ENCODE data around the gene LRP1-AS.

The LRP1-AS gene

GRCh38 chr12:57180321-57180989 is 33.0 kb upstream of the LRP1-AS start:
- DNase-seq (ENCODE audit: low read depth) = no peak

DNA sequence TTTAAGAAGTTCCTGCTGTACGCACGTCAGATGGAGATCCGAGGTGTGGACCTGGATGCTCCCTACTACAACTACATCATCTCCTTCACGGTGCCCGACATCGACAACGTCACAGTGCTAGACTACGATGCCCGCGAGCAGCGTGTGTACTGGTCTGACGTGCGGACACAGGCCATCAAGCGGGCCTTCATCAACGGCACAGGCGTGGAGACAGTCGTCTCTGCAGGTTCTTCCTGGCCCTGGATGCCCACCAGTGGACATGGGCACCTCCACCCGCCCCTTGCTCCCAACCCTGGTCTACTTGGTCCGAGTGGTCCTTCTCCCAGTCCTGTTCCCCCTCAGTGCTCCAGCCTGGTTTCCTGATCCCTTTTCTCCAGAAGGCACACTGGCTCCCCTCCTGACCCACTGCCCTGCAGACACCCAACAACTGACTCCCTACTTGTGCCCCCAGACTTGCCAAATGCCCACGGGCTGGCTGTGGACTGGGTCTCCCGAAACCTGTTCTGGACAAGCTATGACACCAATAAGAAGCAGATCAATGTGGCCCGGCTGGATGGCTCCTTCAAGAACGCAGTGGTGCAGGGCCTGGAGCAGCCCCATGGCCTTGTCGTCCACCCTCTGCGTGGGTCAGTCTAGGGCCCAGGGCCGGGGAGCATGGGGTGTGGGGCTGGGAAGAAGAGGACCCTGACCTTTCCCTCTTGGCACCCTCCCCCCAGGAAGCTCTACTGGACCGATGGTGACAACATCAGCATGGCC is 32.1 kb upstream of the LRP1-AS start:
- DNase-seq (ENCODE audit: low read depth) = no peak

DNA sequence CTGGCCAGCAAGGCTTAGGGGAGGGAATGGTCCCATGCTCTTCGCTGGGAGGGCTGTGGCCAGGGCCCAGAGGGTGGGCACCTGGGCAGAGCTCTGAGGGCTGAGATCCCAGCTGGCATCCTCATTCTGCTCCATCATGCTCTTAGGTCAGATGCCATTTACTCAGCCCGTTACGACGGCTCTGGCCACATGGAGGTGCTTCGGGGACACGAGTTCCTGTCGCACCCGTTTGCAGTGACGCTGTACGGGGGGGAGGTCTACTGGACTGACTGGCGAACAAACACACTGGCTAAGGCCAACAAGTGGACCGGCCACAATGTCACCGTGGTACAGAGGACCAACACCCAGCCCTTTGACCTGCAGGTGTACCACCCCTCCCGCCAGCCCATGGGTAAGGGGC is 30.8 kb upstream of the LRP1-AS start:
- no peak for DNase-seq (ENCODE audit: low read depth)

DNA sequence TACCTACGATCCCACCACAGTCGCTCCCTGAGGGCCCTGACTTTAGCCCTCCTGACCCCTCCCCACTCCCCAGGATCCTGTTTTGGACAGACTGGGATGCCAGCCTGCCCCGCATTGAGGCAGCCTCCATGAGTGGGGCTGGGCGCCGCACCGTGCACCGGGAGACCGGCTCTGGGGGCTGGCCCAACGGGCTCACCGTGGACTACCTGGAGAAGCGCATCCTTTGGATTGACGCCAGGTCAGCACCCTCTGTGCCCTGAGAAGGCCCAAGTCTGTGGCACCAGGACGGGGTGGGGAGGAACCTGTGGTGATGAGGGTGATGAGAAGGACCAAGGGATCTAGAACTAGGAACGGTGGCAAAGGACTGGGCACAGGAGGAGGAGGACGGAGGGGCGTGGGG is 29.9 kb upstream of the LRP1-AS start:
- no peak for DNase-seq (ENCODE audit: low read depth)

- DNase-seq (ENCODE audit: low read depth) = no peak
Measured at GRCh38 chr12:57176846-57177245, 29.4 kb upstream of the LRP1-AS start.

DNA sequence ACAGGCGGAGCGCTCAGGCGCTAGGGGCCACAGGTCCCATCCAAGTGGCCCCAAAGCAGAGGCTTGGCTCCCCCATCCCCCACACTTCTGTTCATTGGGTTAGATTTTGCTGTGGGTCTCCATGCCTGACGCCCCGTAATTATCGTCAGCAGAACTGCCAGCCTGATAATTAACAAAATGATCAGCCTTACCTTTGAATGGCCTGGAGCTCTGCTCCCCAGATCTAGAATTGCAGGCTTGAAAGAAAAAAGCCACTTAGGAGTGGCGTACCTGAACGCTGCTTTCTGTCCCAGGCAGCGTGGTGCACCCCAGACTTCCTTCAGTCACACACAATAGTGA is 28.7 kb upstream of the LRP1-AS start:
- DNase-seq (ENCODE audit: low read depth) = no peak

DNA sequence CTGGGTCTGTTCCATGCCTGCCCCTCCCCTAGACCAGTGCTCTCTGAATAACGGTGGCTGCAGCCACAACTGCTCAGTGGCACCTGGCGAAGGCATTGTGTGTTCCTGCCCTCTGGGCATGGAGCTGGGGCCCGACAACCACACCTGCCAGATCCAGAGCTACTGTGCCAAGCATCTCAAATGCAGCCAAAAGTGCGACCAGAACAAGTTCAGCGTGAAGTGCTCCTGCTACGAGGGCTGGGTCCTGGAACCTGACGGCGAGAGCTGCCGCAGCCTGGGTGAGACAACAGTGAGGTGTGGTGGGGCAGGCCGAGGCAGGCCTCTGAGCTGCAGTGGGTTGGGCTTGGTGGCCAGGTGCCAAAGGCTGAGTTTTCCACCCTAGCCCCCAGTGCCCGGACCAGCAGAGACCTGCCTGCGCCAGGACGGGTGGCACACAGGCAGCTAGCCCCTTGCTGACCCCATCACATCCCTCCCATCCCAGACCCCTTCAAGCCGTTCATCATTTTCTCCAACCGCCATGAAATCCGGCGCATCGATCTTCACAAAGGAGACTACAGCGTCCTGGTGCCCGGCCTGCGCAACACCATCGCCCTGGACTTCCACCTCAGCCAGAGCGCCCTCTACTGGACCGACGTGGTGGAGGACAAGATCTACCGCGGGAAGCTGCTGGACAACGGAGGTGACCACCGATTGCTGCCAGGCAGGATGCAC is 28.2 kb upstream of the LRP1-AS start:
- DNase-seq (ENCODE audit: low read depth) = no peak

GRCh38 chr12:57173683-57174082 is 26.3 kb upstream of the LRP1-AS start:
- DNase-seq (ENCODE audit: low read depth) = no peak

DNA sequence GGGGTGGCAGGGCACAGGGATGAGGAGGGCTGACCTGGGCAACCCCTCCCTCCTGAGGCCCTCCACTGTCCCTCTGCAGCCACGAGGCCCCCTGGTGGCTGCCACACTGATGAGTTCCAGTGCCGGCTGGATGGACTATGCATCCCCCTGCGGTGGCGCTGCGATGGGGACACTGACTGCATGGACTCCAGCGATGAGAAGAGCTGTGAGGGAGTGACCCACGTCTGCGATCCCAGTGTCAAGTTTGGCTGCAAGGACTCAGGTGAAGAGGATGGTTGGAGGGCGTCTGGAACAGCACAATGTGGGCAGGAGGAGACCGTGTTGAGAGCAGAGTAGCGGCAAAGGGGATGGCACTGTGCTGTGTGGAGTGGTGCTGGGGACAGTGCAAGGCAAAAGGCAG is 25.7 kb upstream of the LRP1-AS start:
- DNase-seq (ENCODE audit: low read depth) = no peak

DNA sequence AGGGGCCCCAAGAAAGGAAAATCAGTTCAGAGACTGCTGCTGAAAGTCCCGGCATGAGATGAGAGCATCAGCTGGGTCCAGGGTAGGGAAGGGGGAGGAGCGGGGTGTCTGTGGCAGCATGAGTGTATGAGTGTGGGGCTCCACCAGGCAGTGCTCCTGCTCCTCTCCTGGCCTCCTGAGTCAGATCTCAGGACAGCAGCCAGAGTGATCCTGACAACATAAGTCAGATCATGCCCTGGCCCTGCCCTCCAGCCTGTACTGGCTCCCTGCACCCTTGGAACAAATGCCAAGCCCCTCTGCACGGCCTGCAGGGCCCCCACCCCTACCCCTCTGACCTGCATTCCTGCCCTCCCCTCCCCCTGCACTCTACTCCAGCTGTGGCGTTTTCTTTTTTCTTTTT is 24.2 kb upstream of the LRP1-AS start:
- DNase-seq (ENCODE audit: low read depth) = no peak

- DNase-seq (ENCODE audit: low read depth) = no peak
Measured at GRCh38 chr12:57170927-57171326, 23.5 kb upstream of the LRP1-AS start.

DNA sequence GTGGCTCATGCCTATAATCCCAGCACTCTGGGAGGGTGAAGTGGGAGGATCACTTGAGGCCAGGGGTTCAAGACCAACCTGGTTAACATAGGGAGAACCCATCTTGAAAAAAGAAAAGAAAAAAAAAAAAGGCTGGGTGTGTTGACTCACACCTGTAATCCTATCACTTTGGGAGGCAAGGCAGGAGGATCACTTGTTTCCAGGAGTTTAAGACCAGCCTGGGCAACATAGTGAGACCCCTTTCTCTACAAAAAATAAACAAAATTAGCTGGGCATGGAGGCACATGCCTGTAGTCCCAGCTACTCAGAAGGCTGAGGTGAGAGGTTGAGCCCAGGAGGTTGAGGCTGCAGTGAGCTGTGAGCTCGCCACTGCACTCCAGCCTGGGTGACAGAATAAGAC is 23.0 kb upstream of the LRP1-AS start:
- no peak for DNase-seq (ENCODE audit: low read depth)

- DNase-seq (ENCODE audit: low read depth) = no peak
Measured at GRCh38 chr12:57169969-57170368, 22.6 kb upstream of the LRP1-AS start.

DNA sequence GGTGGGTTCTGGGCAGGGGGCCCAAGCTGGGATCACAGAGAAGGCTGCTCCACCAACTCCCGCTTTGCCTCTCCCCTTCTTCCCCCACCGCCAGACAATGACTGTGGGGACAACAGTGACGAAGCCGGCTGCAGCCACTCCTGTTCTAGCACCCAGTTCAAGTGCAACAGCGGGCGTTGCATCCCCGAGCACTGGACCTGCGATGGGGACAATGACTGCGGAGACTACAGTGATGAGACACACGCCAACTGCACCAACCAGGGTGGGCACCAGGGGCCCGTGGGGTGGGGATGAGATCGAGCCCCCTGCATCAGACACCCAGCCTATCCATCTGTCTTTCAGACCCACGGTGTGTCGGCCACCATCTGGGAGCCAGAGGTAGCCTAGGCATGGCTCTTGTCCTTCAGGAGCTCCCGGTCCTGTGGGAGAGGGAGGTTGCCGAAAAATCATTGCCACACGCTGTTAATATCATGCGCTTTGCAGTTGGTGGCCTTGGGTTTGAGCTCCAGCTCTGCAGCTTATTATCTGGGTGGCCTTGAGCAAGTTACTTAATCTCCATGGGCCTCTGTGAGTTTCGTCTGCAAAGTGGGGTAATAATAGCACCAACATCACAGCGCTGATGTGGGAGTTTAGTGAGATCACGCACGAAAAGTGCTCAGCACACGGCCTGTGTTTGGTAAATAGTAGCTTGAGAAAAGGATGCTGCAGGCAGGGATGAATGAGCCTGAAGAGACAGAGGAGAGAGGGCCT is 21.8 kb upstream of the LRP1-AS start:
- DNase-seq (ENCODE audit: low read depth) = no peak

GRCh38 chr12:57168058-57168457 is 20.6 kb upstream of the LRP1-AS start:
- DNase-seq (ENCODE audit: low read depth) = no peak

DNA sequence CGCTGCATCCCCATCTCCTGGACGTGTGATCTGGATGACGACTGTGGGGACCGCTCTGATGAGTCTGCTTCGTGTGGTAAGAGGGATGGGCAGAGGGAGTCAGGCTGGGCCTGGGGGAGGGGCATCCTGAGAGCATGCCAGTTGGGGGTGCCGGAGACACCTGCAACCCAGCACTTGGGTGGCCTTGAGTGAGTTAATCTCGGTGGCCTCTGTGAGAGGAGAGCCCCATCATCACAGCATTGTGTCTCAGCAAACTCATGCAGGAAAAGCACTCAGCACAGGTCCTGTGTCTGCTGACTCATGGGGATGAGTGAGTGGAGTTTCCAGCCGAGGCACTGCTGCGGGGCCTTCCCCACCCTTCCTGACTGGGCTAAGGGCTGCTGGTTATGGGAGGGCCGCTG is 19.6 kb upstream of the LRP1-AS start:
- DNase-seq (ENCODE audit: low read depth) = no peak

- DNase-seq (ENCODE audit: low read depth) = no peak
Measured at GRCh38 chr12:57165741-57166140, 18.3 kb upstream of the LRP1-AS start.

DNA sequence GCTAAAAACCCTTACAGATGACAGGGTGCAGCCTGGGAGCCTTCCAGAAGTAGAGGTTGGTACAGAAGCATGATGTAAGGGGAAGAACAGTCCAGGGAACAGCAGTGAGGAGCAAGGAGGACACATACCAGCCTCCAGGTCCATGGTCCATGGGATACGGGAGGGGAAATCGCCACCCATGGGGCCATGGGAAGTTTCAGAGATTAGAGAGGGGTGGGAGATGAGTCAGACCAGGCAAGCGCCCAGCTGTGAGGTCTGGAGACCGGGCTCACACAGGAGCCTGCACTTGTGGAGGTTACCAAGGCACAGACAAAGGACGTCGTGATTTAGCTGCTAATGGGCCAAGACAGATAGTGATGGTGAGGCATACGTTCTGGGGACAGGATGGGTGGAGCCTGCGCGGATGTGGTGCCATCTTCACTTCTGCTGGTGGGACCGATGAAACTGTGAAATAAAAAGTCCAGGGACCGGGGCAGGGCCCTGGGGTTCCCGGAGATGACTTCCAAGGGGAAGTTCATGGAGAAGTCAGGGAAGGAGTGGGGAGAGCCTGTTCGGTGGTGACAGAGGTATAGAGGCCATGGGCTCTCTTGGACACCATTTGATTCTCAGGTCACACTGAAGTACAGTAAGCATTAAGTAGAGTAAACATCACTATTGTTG is 17.7 kb upstream of the LRP1-AS start:
- DNase-seq (ENCODE audit: low read depth) = no peak

GRCh38 chr12:57164454-57164853 is 17.0 kb upstream of the LRP1-AS start:
- DNase-seq (ENCODE audit: low read depth) = no peak

- no peak for DNase-seq (ENCODE audit: low read depth)
Measured at GRCh38 chr12:57162553-57163125, 15.2 kb upstream of the LRP1-AS start.

GRCh38 chr12:57161491-57161890 is 14.1 kb upstream of the LRP1-AS start:
- DNase-seq (ENCODE audit: low read depth) = no peak

GRCh38 chr12:57160741-57161140 is 13.3 kb upstream of the LRP1-AS start:
- DNase-seq (ENCODE audit: low read depth) = no peak

Measured in T-helper 22 cell (primary cell).